Astrocyte (in vitro differentiated cells and primary cell): ENCODE measurements around the gene WNT9A. TPM values are rescaled to one million over a fixed set of nuclear protein-coding genes. Genes with fewer than 3 reads are reported as not detected.

Source experiments
- DNase-seq: peaks from one replicate; pipeline ENCODE4 v3.0.0-alpha.2; 2010; ENCODE audit warnings: low read depth
- FAIRE-seq: peaks from 2 replicates; lab custom pipeline; 2011; peaks lifted over from hg19 to GRCh38; lab: Jason Lieb, UNC
- H2AFZ ChIP-seq: 2 replicates; pipeline ENCODE4 v1.6.0; 2012; ENCODE audit warnings: low read depth, low read length, inconsistent platforms
- H3K27ac ChIP-seq: 2 replicates; pipeline ENCODE4 v1.5.1; 2011; ENCODE audit warnings: low read depth, low read length, inconsistent platforms
- H3K27me3 ChIP-seq: 2 replicates; pipeline ENCODE4 v1.6.0; 2011; ENCODE audit warnings: low read length, inconsistent platforms; ENCODE audit not compliant: insufficient read depth
- H3K36me3 ChIP-seq: 2 replicates; pipeline ENCODE4 v1.5.1; 2011; ENCODE audit warnings: low read length, inconsistent platforms; ENCODE audit not compliant: insufficient read depth
- H3K4me1 ChIP-seq: 2 replicates; pipeline ENCODE4 v1.5.1; 2011; ENCODE audit warnings: low read length, inconsistent platforms; ENCODE audit not compliant: insufficient read depth
- H3K4me2 ChIP-seq: 2 replicates; pipeline ENCODE4 v1.6.0; 2012; ENCODE audit warnings: low read length, inconsistent platforms
- H3K4me3 ChIP-seq: 2 replicates; pipeline ENCODE4 v1.5.1; 2011; ENCODE audit warnings: low read depth, mild to moderate bottlenecking, low read length, inconsistent platforms; ENCODE audit not compliant: insufficient read depth
- H3K79me2 ChIP-seq: 2 replicates; pipeline ENCODE4 v1.6.0; 2012; ENCODE audit warnings: mild to moderate bottlenecking, low read length, inconsistent platforms; ENCODE audit not compliant: insufficient read depth
- H3K9ac ChIP-seq: 2 replicates; pipeline ENCODE4 v1.6.0; 2012; ENCODE audit warnings: mild to moderate bottlenecking, low read length, inconsistent platforms
- H3K9me3 ChIP-seq: 2 replicates; pipeline ENCODE4 v1.5.1; 2012; ENCODE audit warnings: low read depth, mild to moderate bottlenecking, low read length, inconsistent platforms; ENCODE audit not compliant: insufficient read depth
- H4K20me1 ChIP-seq: 2 replicates; pipeline ENCODE4 v1.6.0; 2012; ENCODE audit warnings: low read length, inconsistent platforms; ENCODE audit not compliant: insufficient read depth
- H3K27ac Mint-ChIP-seq: one replicate; pipeline ENCODE4 v1.8.0; 2021; ENCODE audit warnings: mild to moderate bottlenecking, mixed read lengths; ENCODE audit not compliant: unreplicated experiment
- H3K27me3 Mint-ChIP-seq: one replicate; pipeline ENCODE4 v1.8.0; 2021; ENCODE audit warnings: low read depth, mixed read lengths; ENCODE audit not compliant: unreplicated experiment
- H3K36me3 Mint-ChIP-seq: one replicate; pipeline ENCODE4 v1.8.0; 2021; ENCODE audit warnings: low read depth, mixed read lengths; ENCODE audit not compliant: unreplicated experiment
- H3K4me1 Mint-ChIP-seq: one replicate; pipeline ENCODE4 v1.8.0; 2021; ENCODE audit warnings: low read depth, mixed read lengths; ENCODE audit not compliant: unreplicated experiment
- H3K4me3 Mint-ChIP-seq: one replicate; pipeline ENCODE4 v1.8.0; 2021; ENCODE audit warnings: mild to moderate bottlenecking, moderate library complexity, mixed read lengths; ENCODE audit not compliant: unreplicated experiment
- H3K9me3 Mint-ChIP-seq: one replicate; pipeline ENCODE4 v1.8.0; 2021; ENCODE audit warnings: mild to moderate bottlenecking, mixed read lengths; ENCODE audit not compliant: unreplicated experiment
- CTCF ChIP-seq: IDR thresholded peaks from 2 replicates; pipeline ENCODE4 v1.5.1; 2011; ENCODE audit warnings: low read depth, mild to moderate bottlenecking, inconsistent platforms, low read length, moderate library complexity; ENCODE audit not compliant: insufficient read depth
- EZH2 ChIP-seq: IDR thresholded peaks from 2 replicates; pipeline ENCODE4 v1.6.1; 2012; ENCODE audit warnings: mild to moderate bottlenecking, low read length, inconsistent platforms; ENCODE audit not compliant: insufficient read depth
- total RNA-seq: library from RNA; stranded (reverse); gene quantifications from 2 replicates; pipeline ENCODE4 v1.2.1, GENCODE V29; 2021

The WNT9A gene
- total RNA-seq, 1 donor from 2014 or later: 4.1 TPM

DNA sequence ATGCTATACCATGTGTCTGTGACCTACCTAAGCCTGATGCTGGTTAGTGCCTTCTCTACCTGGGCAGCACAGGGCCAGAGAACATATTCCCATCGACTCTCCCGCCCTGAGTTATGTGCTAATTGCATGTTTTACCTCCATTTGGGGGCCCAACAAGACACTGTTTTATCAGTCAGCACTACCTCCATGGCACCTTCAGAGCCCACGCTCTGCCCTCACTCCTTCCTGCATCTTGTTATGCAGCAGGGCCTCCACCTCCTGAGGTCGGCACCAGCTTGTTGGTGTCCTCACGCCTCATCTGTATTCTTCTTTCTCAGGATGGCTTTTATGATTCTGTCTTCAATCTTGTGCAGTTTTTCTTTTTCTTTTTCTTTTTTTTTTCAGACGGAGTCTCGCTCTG is 11.9 kb downstream of the WNT9A start:
- Histone ChIP-seq H3K36me3 (no peaks in the 10 kb centered on the region), H3K4me2 (no peak overlapping the region), H3K9me3 (peaks cover 19% of the 10 kb centered on the region), H3K79me2 (no peaks in the 10 kb centered on the region), H2AFZ (no peak overlapping the region), H3K9ac (no peak overlapping the region), H3K27me3 (no peaks in the 10 kb centered on the region), H4K20me1 (peaks cover 12% of the 10 kb centered on the region), H3K27ac (no peak overlapping the region), H3K4me1 (no peaks in the 10 kb centered on the region), H3K4me3 (no peak overlapping the region)
- H3K4me1 Mint-ChIP-seq: peaks cover 3% of the 10 kb centered on the region
- H3K27ac Mint-ChIP-seq: peak overlapping the region; percentile 85
- H3K27me3 Mint-ChIP-seq: no peaks in the 10 kb centered on the region
- H3K36me3 Mint-ChIP-seq: peaks cover 10% of the 10 kb centered on the region
- peaks cover 27% of the 10 kb centered on the region for H3K9me3 Mint-ChIP-seq
- no peak overlapping the region for H3K4me3 Mint-ChIP-seq
- TF ChIP-seq CTCF (no peak), EZH2 (no peak)
- DNase-seq (no peak), FAIRE-seq (no peak)

DNA sequence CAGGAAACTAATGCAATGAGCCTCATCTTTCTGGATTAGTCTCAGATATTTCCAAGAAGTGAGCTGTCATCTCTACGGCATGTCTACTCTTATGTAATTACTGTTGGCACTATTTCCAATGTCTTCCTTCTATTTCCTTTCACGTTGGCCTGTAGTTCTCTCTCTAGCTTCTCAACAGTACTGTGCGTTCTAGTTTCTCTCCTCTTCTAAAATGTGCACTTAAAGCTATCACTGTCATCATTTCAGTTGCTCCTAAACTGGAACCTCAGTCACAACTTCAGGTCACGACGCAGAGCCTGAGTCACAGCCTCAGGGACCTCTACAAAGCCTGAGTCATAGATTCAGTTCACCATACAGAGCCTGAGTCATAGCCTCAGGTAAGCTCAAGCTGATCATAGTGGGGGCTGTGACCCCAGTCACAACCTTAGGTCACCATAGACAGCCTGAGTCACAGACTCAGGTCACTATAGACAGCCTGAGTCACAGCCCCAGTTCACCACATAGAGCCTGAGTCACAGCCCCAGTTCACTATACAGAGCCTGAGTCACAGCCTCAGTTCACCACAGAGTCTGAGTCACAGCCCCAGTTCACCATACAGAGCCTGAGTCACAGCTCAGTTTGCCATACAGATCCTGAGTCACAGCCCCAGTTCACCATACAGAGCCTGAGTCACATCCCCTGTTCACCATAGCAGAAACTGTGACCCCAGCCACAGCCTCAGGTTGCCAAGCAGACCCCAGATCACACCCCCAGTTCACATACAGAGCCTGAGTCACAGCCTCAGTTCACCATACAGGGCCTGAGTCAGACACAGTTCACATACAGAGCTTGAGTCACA is 13.0 kb downstream of the WNT9A start:
- Mint-ChIP-seq H3K36me3 (peaks cover 10% of the 10 kb centered on the region), H3K9me3 (peaks cover 27% of the 10 kb centered on the region), H3K27me3 (no peaks in the 10 kb centered on the region), H3K27ac (peak overlapping the region; percentile 85), H3K4me3 (no peak overlapping the region), H3K4me1 (peaks cover 3% of the 10 kb centered on the region)
- H3K9ac ChIP-seq: no peak overlapping the region
- peak; percentile 85 for DNase-seq
- H3K36me3 ChIP-seq: no peaks in the 10 kb centered on the region
- no peak for FAIRE-seq
- TF ChIP-seq EZH2 (no peak), CTCF (no peak)
- H3K27me3 ChIP-seq: no peaks in the 10 kb centered on the region
- H3K4me3 ChIP-seq: no peak overlapping the region
- no peaks in the 10 kb centered on the region for H3K79me2 ChIP-seq
- no peak overlapping the region for H2AFZ ChIP-seq
- H3K4me2 ChIP-seq: no peak overlapping the region
- H4K20me1 ChIP-seq: peaks cover 12% of the 10 kb centered on the region
- H3K27ac ChIP-seq: peak overlapping the region; percentile 53
- no peaks in the 10 kb centered on the region for H3K4me1 ChIP-seq
- H3K9me3 ChIP-seq: peaks cover 19% of the 10 kb centered on the region
